ENCODE measurements around the gene MAP4K4. TPM values are rescaled to one million over a fixed set of nuclear protein-coding genes. Genes with fewer than 3 reads are reported as not detected.

MAP4K4 gene
- total RNA-seq, 1 experiment from 2014 or later = 162 TPM

DNA sequence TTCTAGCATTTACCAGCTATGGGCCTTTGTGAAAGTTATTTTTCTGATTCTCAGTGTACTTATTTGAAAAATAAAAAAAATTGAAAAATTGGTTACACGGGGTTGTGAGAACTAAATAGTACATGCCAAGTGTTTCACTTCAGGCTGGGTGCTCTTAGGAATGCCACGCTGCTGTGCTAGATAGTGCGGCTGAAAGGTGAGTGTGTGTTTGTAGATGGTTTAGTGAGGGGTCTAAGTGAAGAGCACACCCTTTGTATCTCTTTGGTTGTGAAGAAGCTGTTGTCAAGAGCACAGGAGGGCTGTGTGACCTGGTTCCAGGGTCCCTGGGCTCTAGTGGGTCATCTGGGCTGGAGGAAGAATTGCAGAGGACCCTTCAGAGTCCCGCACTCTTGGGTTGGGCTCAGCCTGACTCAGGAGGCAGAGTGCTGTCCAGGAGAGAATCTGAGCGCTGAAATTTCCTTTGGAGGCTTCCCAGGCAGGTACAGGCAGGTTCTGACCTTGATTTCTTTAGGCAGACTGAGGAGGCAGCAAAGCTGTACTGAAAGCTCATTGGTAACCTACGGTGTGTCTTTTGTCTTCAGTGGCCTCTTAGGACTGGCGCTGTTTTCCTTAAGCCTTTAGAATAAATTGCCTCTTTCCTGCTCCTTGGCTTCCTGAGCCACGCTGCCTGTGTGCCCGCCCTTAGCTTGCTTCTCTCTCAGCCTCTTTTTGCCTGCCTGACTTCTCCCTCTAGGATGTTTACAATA is 44.4 kb downstream of the MAP4K4 start:
- TF ChIP-seq, protein P1, sequence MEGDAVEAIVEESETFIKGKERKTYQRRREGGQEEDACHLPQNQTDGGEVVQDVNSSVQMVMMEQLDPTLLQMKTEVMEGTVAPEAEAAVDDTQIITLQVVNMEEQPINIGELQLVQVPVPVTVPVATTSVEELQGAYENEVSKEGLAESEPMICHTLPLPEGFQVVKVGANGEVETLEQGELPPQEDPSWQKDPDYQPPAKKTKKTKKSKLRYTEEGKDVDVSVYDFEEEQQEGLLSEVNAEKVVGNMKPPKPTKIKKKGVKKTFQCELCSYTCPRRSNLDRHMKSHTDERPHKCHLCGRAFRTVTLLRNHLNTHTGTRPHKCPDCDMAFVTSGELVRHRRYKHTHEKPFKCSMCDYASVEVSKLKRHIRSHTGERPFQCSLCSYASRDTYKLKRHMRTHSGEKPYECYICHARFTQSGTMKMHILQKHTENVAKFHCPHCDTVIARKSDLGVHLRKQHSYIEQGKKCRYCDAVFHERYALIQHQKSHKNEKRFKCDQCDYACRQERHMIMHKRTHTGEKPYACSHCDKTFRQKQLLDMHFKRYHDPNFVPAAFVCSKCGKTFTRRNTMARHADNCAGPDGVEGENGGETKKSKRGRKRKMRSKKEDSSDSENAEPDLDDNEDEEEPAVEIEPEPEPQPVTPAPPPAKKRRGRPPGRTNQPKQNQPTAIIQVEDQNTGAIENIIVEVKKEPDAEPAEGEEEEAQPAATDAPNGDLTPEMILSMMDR (IDR thresholded peaks at IDR 0.05; ENCODE audit: unreplicated experiment) = no peak
- ChIA-PET CTCF (interaction anchor here (0.6 to 2.3 kb wide), 18 partner anchors 10 to 400 kb away, joined by 3 to 9 read pairs (median 4); no protein-coding TSS in a partner anchor), POLR2A (interaction anchor here (0.9 to 5.1 kb wide), 17 partner anchors 10 to 433 kb away, joined by 3 to 73 read pairs (median 6); partner anchors contain the start of genes MAP4K4 and RNF149)
- BruUV-seq (replicated peaks) = no TSS peak
- intact Hi-C loops (cut with micrococcal nuclease) = no loop called here
- peak; percentile 83 for DNase-seq (ENCODE audit: unreplicated experiment)
- peaks cover 15% of the 10 kb centered on the region for H3K36me3 Mint-ChIP-seq (ENCODE audit: insufficient read depth, unreplicated experiment)
- H3K27ac Mint-ChIP-seq (ENCODE audit: low read depth, unreplicated experiment) = peak overlapping the region; percentile 88
- peaks cover 64% of the 10 kb centered on the region for H3K4me1 Mint-ChIP-seq (ENCODE audit: insufficient read depth, unreplicated experiment)
- peak overlapping the region; percentile 3 for H3K4me3 Mint-ChIP-seq (ENCODE audit: unreplicated experiment)
- no peaks in the 10 kb centered on the region for H3K27me3 Mint-ChIP-seq (ENCODE audit: insufficient read depth, unreplicated experiment)
- no peaks in the 10 kb centered on the region for H3K9me3 Mint-ChIP-seq (ENCODE audit: unreplicated experiment)

DNA sequence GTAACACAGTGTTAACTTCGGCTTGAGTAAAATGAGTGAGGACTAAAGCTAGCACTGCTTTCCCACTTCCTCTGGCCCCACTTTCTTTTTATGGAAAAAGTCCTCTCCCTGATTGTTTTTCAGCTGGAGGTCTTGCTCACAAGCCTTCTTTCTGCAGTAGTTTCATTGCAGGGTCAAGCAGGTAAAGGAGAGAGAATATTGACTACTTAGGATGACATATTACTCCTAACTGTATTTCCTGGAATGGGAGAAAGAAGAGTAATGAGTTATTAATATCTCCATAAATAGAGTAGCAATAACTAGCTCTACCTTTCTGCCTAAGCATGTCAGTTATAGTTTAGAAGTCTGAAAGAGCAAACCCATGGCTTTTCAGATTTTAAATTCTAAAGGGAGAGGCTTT is 45.0 kb downstream of the MAP4K4 start:
- TF ChIP-seq, protein P1 (IDR thresholded peaks at IDR 0.05; ENCODE audit: unreplicated experiment) = no peak
- POLR2A ChIA-PET = interaction anchor here (0.9 to 5.1 kb wide), 15 partner anchors 10 to 434 kb away, joined by 3 to 73 read pairs (median 6); partner anchors contain the start of genes MAP4K4 and RNF149

DNA sequence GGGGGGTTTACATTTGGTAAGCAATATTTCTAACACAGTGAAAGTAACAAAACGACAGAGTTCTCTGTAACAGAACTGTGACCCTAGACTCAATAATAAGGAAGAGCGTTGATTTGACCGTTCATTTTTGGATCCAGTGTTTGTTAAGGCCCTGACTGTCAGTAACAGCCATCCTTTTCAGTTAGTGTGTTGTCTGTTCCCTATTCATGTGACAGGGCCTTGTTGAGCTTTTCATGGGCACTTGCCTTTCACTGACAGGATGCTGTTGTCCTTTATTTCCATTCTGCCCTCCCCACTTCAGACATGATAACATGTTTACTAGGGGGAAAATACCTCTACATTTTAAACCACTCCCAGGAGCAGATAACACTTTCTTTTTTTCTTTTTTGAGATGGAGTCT is 45.8 kb downstream of the MAP4K4 start:
- POLR2A ChIA-PET = interaction anchor here (1.1 to 5.1 kb wide), 5 partner anchors 9 to 45 kb away, joined by 3 to 73 read pairs (median 7); partner anchors contain the start of gene MAP4K4
- Mint-ChIP-seq H3K4me1 (ENCODE audit: insufficient read depth, unreplicated experiment) (peaks cover 57% of the 10 kb centered on the region), H3K36me3 (ENCODE audit: insufficient read depth, unreplicated experiment) (peaks cover 15% of the 10 kb centered on the region), H3K4me3 (ENCODE audit: unreplicated experiment) (no peak overlapping the region), H3K9me3 (ENCODE audit: unreplicated experiment) (no peaks in the 10 kb centered on the region), H3K27ac (ENCODE audit: low read depth, unreplicated experiment) (peak overlapping the region; percentile 88), H3K27me3 (ENCODE audit: insufficient read depth, unreplicated experiment) (no peaks in the 10 kb centered on the region)
- no peak for DNase-seq (ENCODE audit: unreplicated experiment)
- BruUV-seq (replicated peaks) = no TSS peak
- TF ChIP-seq, protein P1 (IDR thresholded peaks at IDR 0.05; ENCODE audit: unreplicated experiment) = no peak
- CTCF ChIA-PET = interaction anchor here (0.6 to 2.1 kb wide), 3 partner anchors 9 to 36 kb away, joined by 3 to 4 read pairs (median 4); no protein-coding TSS in a partner anchor
- intact Hi-C loops (cut with micrococcal nuclease) = no loop called here

More for the DNA sequence above, 45.0 kb downstream of the MAP4K4 start:
- peak overlapping the region; percentile 3 for H3K4me3 Mint-ChIP-seq (ENCODE audit: unreplicated experiment)
- H3K27me3 Mint-ChIP-seq (ENCODE audit: insufficient read depth, unreplicated experiment) = no peaks in the 10 kb centered on the region
- H3K27ac Mint-ChIP-seq (ENCODE audit: low read depth, unreplicated experiment) = peak overlapping the region; percentile 88
- intact Hi-C loops (cut with micrococcal nuclease) = no loop called here
- no peak for DNase-seq (ENCODE audit: unreplicated experiment)
- no TSS peak for BruUV-seq (replicated peaks)
- CTCF ChIA-PET = interaction anchor here (0.6 to 2.3 kb wide), 15 partner anchors 9 to 400 kb away, joined by 3 to 9 read pairs (median 4); no protein-coding TSS in a partner anchor
- peaks cover 15% of the 10 kb centered on the region for H3K36me3 Mint-ChIP-seq (ENCODE audit: insufficient read depth, unreplicated experiment)
- peaks cover 64% of the 10 kb centered on the region for H3K4me1 Mint-ChIP-seq (ENCODE audit: insufficient read depth, unreplicated experiment)
- no peaks in the 10 kb centered on the region for H3K9me3 Mint-ChIP-seq (ENCODE audit: unreplicated experiment)

DNA sequence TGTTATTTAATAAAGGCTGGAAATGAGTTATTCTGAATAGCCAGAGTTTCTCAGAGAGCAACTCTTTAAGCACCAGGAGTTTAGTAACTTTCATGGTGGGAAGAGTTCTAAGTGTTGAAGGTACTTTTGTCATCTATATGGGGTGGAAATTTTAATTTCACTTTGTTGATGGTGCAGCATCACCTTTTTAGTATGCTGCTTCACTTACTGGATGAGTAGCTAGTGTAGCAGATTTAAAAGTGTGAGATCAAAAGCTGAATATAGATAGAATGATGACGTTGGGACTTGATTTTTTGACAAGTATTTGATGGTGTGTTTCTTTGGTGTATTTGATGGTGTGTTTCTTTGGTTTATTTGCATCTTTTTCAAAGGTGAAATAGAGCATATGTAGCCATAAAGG is 47.3 kb downstream of the MAP4K4 start:
- no peaks in the 10 kb centered on the region for H3K27me3 Mint-ChIP-seq (ENCODE audit: insufficient read depth, unreplicated experiment)
- intact Hi-C loops (cut with micrococcal nuclease) = no loop called here
- peaks cover 15% of the 10 kb centered on the region for H3K36me3 Mint-ChIP-seq (ENCODE audit: insufficient read depth, unreplicated experiment)
- ChIA-PET POLR2A (interaction anchor here (0.6 to 4.1 kb wide), 13 partner anchors 8 to 436 kb away, joined by 3 to 27 read pairs (median 3); partner anchors contain the start of gene RNF149), CTCF (interaction anchor here (0.9 to 1.8 kb wide), 5 partner anchors 10 to 86 kb away, joined by 3 to 6 read pairs (median 4); no protein-coding TSS in a partner anchor)
- no peak for DNase-seq (ENCODE audit: unreplicated experiment)
- H3K27ac Mint-ChIP-seq (ENCODE audit: low read depth, unreplicated experiment) = peak overlapping the region; percentile 88
- H3K4me3 Mint-ChIP-seq (ENCODE audit: unreplicated experiment) = no peak overlapping the region
- TF ChIP-seq, protein P1 (IDR thresholded peaks at IDR 0.05; ENCODE audit: unreplicated experiment) = no peak
- no peaks in the 10 kb centered on the region for H3K9me3 Mint-ChIP-seq (ENCODE audit: unreplicated experiment)
- no TSS peak for BruUV-seq (replicated peaks)
- H3K4me1 Mint-ChIP-seq (ENCODE audit: insufficient read depth, unreplicated experiment) = peaks cover 50% of the 10 kb centered on the region

Measured in MCF 10A (cell line).